Measurements from ENCODE around the gene ALLC. TPM values are rescaled to one million over a fixed set of nuclear protein-coding genes. Genes with fewer than 3 reads are reported as not detected.

The ALLC gene
- total RNA-seq, 3 donors from 2014 or later = 0.16 TPM; not detected in 2

DNA sequence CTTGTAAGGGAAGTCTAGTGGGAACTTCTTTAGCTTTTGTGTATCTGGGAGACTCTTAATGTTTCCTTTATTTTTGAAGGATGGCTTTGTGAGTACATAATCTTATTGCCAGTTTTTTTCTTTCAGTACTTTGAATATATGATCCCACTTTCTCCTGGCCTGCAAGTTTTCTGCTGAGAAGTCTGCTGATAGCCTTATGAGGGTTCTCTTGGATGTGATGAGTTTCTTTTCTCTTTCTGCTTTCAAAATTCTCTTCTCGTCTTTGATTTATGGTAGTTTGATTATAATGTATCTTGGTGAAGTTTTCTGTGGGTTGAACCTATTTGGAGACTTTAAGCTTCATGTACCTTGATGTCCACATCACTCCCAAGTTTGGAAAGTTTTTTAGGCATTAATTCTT lies 35.0 kb upstream of the ALLC start:
- no peak overlapping the region for H3K4me3 ChIP-seq
- H3K9me3 ChIP-seq = peaks cover 0 to 19% of the 10 kb centered on the region in 2 donors
- no peaks in the 10 kb centered on the region for H3K4me1 ChIP-seq
- no peak for DNase-seq (ENCODE audit: low spot score in 2 of 2)
- no peaks in the 10 kb centered on the region for H3K36me3 ChIP-seq
- intact Hi-C loops (cut with DNase I; ENCODE audit: low total_unique reads) = no loop called here
- H3K27me3 ChIP-seq = no peaks in the 10 kb centered on the region
- no peak overlapping the region for H3K27ac ChIP-seq
- no peak for TF ChIP-seq POLR2AphosphoS5 (IDR thresholded peaks at IDR 0.05)
- TF ChIP-seq, protein P1, sequence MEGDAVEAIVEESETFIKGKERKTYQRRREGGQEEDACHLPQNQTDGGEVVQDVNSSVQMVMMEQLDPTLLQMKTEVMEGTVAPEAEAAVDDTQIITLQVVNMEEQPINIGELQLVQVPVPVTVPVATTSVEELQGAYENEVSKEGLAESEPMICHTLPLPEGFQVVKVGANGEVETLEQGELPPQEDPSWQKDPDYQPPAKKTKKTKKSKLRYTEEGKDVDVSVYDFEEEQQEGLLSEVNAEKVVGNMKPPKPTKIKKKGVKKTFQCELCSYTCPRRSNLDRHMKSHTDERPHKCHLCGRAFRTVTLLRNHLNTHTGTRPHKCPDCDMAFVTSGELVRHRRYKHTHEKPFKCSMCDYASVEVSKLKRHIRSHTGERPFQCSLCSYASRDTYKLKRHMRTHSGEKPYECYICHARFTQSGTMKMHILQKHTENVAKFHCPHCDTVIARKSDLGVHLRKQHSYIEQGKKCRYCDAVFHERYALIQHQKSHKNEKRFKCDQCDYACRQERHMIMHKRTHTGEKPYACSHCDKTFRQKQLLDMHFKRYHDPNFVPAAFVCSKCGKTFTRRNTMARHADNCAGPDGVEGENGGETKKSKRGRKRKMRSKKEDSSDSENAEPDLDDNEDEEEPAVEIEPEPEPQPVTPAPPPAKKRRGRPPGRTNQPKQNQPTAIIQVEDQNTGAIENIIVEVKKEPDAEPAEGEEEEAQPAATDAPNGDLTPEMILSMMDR (IDR thresholded peaks at IDR 0.05) = no peak
- no peak for TF ChIP-seq POLR2A (IDR thresholded peaks at IDR 0.05)

DNA sequence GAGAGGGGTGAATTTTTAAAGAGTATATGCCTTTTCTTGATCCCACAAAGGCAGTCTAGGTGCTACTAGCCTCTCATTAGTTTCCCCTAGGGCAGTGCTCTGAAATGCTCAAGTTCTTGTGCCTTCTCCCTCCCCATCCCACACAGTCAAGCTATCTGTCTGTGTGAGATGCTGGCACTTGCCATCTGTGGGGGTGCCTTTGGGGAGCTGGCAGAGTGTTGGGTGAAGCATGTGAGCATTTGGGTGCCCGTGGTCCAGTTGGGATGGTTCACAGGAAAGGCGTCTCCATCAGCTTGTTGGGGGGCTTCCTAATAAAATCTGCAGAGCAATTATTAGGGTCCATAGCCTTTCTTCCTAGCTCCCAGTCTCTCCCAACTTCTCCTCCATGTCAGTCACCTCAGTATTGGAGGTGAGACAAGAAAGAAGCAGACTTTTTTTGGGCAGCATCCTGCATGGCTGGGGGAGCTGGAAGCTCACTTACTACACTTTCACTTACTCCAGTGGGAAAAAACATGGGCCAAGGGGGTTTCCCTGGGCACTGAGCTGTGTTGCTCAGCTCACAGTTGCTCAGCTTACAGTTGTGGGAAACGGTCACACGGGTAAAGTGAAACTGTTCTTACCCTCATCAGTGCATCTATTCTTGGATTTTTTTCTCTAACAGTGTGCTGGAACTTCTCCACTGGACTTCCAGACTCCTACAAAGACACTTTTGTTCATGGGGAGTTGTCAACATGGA lies 33.8 kb upstream of the ALLC start:
- DNase-seq (ENCODE audit: low spot score in 2 of 2) = no peak
- intact Hi-C loops (cut with DNase I; ENCODE audit: low total_unique reads) = no loop called here
- Histone ChIP-seq H3K27ac (no peak overlapping the region), H3K4me3 (no peak overlapping the region), H3K9me3 (peaks cover 0 to 19% of the 10 kb centered on the region in 2 donors), H3K27me3 (no peaks in the 10 kb centered on the region), H3K4me1 (no peaks in the 10 kb centered on the region), H3K36me3 (no peaks in the 10 kb centered on the region)
- no peak for TF ChIP-seq POLR2A (IDR thresholded peaks at IDR 0.05)
- TF ChIP-seq, protein P1 (IDR thresholded peaks at IDR 0.05) = no peak

DNA sequence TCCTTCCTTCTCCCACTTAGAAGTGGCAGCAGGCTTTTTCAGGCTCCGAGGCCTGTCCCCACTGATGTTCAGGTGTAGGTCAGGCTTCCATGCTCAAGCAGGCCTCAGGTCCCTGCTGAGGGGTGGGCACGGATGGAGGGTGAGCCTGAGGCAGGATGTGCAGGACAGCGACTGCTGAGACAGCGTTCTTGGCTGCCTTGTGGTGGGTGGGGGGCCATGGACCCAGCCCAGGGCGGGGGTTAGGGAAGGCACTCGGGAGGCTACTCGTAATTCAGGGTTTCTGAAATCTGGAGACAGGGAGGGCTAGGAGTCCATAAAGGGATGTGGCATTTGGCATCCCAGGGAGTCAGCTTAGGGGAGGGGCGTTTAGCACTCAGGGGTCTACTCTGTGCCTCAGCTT lies 32.8 kb upstream of the ALLC start:
- no peaks in the 10 kb centered on the region for H3K36me3 ChIP-seq
- intact Hi-C loops (cut with DNase I; ENCODE audit: low total_unique reads) = no loop called here
- peaks cover 0 to 19% of the 10 kb centered on the region in 2 donors for H3K9me3 ChIP-seq
- no peaks in the 10 kb centered on the region for H3K27me3 ChIP-seq
- H3K27ac ChIP-seq = no peak overlapping the region
- peak in 1 of 2 donors; percentile 10 for DNase-seq (ENCODE audit: low spot score in 2 of 2)
- H3K4me3 ChIP-seq = no peak overlapping the region
- TF ChIP-seq, protein P1 (IDR thresholded peaks at IDR 0.05) = no peak
- no peak for TF ChIP-seq POLR2AphosphoS5 (IDR thresholded peaks at IDR 0.05)
- no peak for TF ChIP-seq POLR2A (IDR thresholded peaks at IDR 0.05)
- no peaks in the 10 kb centered on the region for H3K4me1 ChIP-seq

DNA sequence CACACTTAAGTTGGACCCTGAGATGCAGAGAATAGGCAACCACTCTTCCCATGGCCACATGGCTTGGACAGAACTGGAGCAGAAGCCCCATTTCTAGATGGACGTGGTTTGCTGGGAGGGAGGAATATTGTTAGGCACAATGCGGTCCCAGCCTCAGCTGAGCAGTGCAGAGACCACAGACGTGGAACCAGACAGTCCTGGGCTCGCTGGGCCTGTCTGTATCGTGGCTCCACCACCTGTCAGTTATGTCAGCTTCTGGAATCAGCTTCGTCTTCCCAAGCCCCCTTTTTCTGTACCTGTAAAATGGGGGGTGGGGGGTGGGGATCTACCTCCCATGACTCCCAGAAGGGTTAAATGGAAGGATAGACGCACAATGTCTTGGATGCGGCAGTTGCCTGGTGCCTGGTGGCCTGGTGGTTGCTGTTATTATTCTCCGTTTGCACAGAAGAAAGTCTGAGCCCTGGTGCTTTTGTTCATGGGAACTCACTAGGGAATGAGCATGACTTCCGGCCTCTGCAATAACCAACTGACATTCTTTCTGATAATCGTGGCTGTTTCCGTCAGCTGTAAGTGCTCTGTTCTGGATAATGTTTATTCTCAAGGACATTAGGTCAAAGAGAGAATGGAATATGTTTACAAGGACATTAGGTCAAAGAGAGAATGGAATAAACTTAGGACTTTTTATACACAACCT lies 31.7 kb upstream of the ALLC start:
- Histone ChIP-seq H3K27me3 (no peaks in the 10 kb centered on the region), H3K4me1 (no peaks in the 10 kb centered on the region), H3K36me3 (no peaks in the 10 kb centered on the region), H3K4me3 (no peak overlapping the region), H3K27ac (peak overlapping the region in 1 of 2 donors; percentile 63), H3K9me3 (peaks cover 0 to 19% of the 10 kb centered on the region in 2 donors)
- TF ChIP-seq POLR2A (IDR thresholded peaks at IDR 0.05) (no peak), POLR2AphosphoS5 (IDR thresholded peaks at IDR 0.05) (no peak)
- TF ChIP-seq, protein P1 (IDR thresholded peaks at IDR 0.05) = no peak
- peak in 1 of 2 donors; percentile 22 for DNase-seq (ENCODE audit: low spot score in 2 of 2)
- intact Hi-C loops (cut with DNase I; ENCODE audit: low total_unique reads) = no loop called here
